HG03558 (cell line): ENCODE data around the gene TTC7B.
A peak's percentile ranks its signal among the peaks of the same experiment; 100 is the strongest.

Experiments
- ATAC-seq: cut with Tn5 transposase; IDR thresholded peaks from one replicate; pipeline ENCODE4 v1.9.1; 2021; ENCODE audit warnings: moderate number of reproducible peaks; ENCODE audit not compliant: unreplicated experiment; ENCODE audit errors: extremely low read depth

TTC7B gene

GRCh38 chr14:90780519-90780918, 35.7 kb downstream of the TTC7B start:
- no peak for ATAC-seq

GRCh38 chr14:90778571-90779255, 37.5 kb downstream of the TTC7B start:
- no peak for ATAC-seq

GRCh38 chr14:90777830-90778485, 38.3 kb downstream of the TTC7B start:
- no peak for ATAC-seq

- no peak for ATAC-seq
Observed at GRCh38 chr14:90777358-90777757, 38.9 kb downstream of the TTC7B start.

GRCh38 chr14:90775441-90775840, 40.8 kb downstream of the TTC7B start:
- ATAC-seq, result no peak

- ATAC-seq, result no peak
Observed at GRCh38 chr14:90774316-90774715, 41.9 kb downstream of the TTC7B start.

GRCh38 chr14:90773705-90774104, 42.5 kb downstream of the TTC7B start:
- no peak for ATAC-seq

- no peak for ATAC-seq
Observed at GRCh38 chr14:90773196-90773486, 43.1 kb downstream of the TTC7B start.

- ATAC-seq, result no peak
Observed at GRCh38 chr14:90767899-90768298, 48.3 kb downstream of the TTC7B start.

GRCh38 chr14:90760591-90761316, 55.5 kb downstream of the TTC7B start:
- ATAC-seq, result no peak

GRCh38 chr14:90760078-90760444, 56.2 kb downstream of the TTC7B start:
- no peak for ATAC-seq

GRCh38 chr14:90759370-90760077, 56.7 kb downstream of the TTC7B start:
- ATAC-seq, result no peak

- ATAC-seq, result no peak
Observed at GRCh38 chr14:90758959-90759358, 57.3 kb downstream of the TTC7B start.

GRCh38 chr14:90758028-90758889, 58.0 kb downstream of the TTC7B start:
- peak; percentile 64 for ATAC-seq

GRCh38 chr14:90757452-90757851, 58.8 kb downstream of the TTC7B start:
- no peak for ATAC-seq

GRCh38 chr14:90756755-90757345, 59.4 kb downstream of the TTC7B start:
- ATAC-seq, result no peak

- no peak for ATAC-seq
Observed at GRCh38 chr14:90755661-90756304, 60.4 kb downstream of the TTC7B start.

GRCh38 chr14:90753456-90754005, 62.7 kb downstream of the TTC7B start:
- ATAC-seq, result no peak

GRCh38 chr14:90750701-90751100, 65.5 kb downstream of the TTC7B start:
- no peak for ATAC-seq
